ENCODE data around the gene OR2A12.

DNA sequence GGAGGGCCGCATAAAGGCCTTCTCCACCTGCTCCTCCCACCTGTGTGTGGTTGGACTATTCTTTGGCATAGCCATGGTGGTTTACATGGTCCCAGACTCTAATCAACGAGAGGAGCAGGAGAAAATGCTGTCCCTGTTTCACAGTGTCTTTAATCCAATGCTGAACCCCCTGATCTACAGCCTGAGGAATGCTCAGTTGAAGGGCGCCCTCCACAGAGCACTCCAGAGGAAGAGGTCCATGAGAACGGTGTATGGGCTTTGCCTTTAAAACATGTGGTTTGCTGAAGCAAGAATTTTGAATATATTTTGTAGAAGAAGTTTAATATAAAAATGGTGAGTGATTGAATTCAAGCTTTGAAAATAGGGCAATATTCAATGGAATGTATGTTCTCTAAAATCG, 24.2 kb downstream of the OR2A12 start:
- TF ChIP-seq POLR2A (IDR thresholded peaks at IDR 0.05; ENCODE audit: low read depth, low read length) (no peak), JUN (IDR thresholded peaks at IDR 0.05; ENCODE audit: borderline replicate concordance, insufficient read depth, insufficient read length, low read depth) (no peak), POLR2AphosphoS5 (IDR thresholded peaks at IDR 0.05; ENCODE audit: insufficient read depth, low read depth, low read length) (no peak), GATA2 (IDR thresholded peaks at IDR 0.05; ENCODE audit: insufficient read depth, insufficient read length, low read depth, low read length) (no peak), EZH2 (IDR thresholded peaks at IDR 0.05; ENCODE audit: borderline replicate concordance, low read depth, low read length, severe bottlenecking) (no peak)
- TF ChIP-seq, protein P1, sequence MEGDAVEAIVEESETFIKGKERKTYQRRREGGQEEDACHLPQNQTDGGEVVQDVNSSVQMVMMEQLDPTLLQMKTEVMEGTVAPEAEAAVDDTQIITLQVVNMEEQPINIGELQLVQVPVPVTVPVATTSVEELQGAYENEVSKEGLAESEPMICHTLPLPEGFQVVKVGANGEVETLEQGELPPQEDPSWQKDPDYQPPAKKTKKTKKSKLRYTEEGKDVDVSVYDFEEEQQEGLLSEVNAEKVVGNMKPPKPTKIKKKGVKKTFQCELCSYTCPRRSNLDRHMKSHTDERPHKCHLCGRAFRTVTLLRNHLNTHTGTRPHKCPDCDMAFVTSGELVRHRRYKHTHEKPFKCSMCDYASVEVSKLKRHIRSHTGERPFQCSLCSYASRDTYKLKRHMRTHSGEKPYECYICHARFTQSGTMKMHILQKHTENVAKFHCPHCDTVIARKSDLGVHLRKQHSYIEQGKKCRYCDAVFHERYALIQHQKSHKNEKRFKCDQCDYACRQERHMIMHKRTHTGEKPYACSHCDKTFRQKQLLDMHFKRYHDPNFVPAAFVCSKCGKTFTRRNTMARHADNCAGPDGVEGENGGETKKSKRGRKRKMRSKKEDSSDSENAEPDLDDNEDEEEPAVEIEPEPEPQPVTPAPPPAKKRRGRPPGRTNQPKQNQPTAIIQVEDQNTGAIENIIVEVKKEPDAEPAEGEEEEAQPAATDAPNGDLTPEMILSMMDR (IDR thresholded peaks at IDR 0.05; ENCODE audit: extremely low read depth in 1 of 2, insufficient read depth in 1 of 2, low read depth in 1 of 2, low read length in 2 of 2), result no peak
- TF ChIP-seq, protein P2, sequence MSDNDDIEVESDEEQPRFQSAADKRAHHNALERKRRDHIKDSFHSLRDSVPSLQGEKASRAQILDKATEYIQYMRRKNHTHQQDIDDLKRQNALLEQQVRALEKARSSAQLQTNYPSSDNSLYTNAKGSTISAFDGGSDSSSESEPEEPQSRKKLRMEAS (IDR thresholded peaks at IDR 0.05; ENCODE audit: insufficient read depth, insufficient read length), result no peak

Data from endothelial cell of umbilical vein (primary cell).